Liver (tissue), 9 donors: Measurements from ENCODE around the gene CAB39. TPM values are rescaled to one million over a fixed set of nuclear protein-coding genes. Genes with fewer than 3 reads are reported as not detected.

Source experiments
- DNase-seq: peaks from one replicate; pipeline ENCODE4 v3.0.0-alpha.2; 2017; ENCODE audit warnings: low spot score
- H3K27ac ChIP-seq, 2 donors: one replicate each; pipeline ENCODE4 v1.7.0; 2013; ENCODE audit warnings: inconsistent platforms in 2 of 2, low read length in 2 of 2, control low read depth in 1 of 2, low read depth in 1 of 2, mild to moderate bottlenecking in 1 of 2
- H3K27me3 ChIP-seq, 4 donors: one replicate each; pipeline versions ENCODE4 v1.6.1 to v1.7.0; 2013; ENCODE audit warnings: low read length in 3 of 4, inconsistent platforms in 1 of 4, mild to moderate bottlenecking in 1 of 4, moderate library complexity in 1 of 4; ENCODE audit not compliant: control insufficient read depth in 4 of 4, insufficient read depth in 4 of 4
- H3K36me3 ChIP-seq, 4 donors: one replicate each; pipeline versions ENCODE4 v1.6.1 to v1.7.0; 2013; ENCODE audit warnings: low read length in 3 of 4, mild to moderate bottlenecking in 3 of 4, low read depth in 1 of 4, moderate library complexity in 1 of 4; ENCODE audit not compliant: control insufficient read depth in 4 of 4, insufficient read depth in 3 of 4
- H3K4me1 ChIP-seq, 4 donors: one replicate each; pipeline versions ENCODE4 v1.6.1 to v1.7.0; 2013; ENCODE audit warnings: low read length in 3 of 4, mild to moderate bottlenecking in 3 of 4, moderate library complexity in 1 of 4; ENCODE audit not compliant: control insufficient read depth in 4 of 4, insufficient read depth in 4 of 4
- H3K4me3 ChIP-seq, 3 donors: one replicate each; pipeline versions ENCODE4 v1.6.1 to v1.7.0; 2013; ENCODE audit warnings: low read length in 3 of 3, control low read depth in 1 of 3, low read depth in 1 of 3, mild to moderate bottlenecking in 1 of 3
- H3K9ac ChIP-seq, 2 donors: one replicate each; pipeline ENCODE4 v1.7.0; 2013; ENCODE audit warnings: low read length in 2 of 2, mild to moderate bottlenecking in 2 of 2, moderate library complexity in 2 of 2, control low read depth in 1 of 2, low read depth in 1 of 2
- H3K9me3 ChIP-seq, 4 donors: one replicate each; pipeline versions ENCODE4 v1.6.1 to v1.7.0; 2013; ENCODE audit warnings: low read length in 3 of 4; ENCODE audit not compliant: control insufficient read depth in 4 of 4
- CTCF ChIP-seq: fragments of 150-350 bp; IDR thresholded peaks from 2 replicates; pipeline ENCODE4 v1.5.1; 2017; ENCODE audit warnings: improper control_type of control experiment, low read depth, low read length; ENCODE audit not compliant: missing input control
- EGR1 ChIP-seq, 2 donors: IDR thresholded peaks; 2 replicates each; pipeline ENCODE4 v1.6.1; 2016 to 2018; ENCODE audit warnings: antibody characterized with exemption in 2 of 2, low read depth in 2 of 2
- FOXA1 ChIP-seq: IDR thresholded peaks from 2 replicates; pipeline ENCODE4 v1.6.1; 2016; ENCODE audit warnings: antibody characterized with exemption
- FOXA2 ChIP-seq: IDR thresholded peaks from 2 replicates; pipeline ENCODE4 v1.6.1; 2016; ENCODE audit warnings: antibody characterized with exemption
- GABPA ChIP-seq, 2 donors: IDR thresholded peaks in 1 of 2; conservative IDR thresholded peaks in 1 of 2; 2 replicates each; pipeline ENCODE4 v1.6.1; 2016; ENCODE audit warnings: antibody characterized with exemption in 2 of 2, mild to moderate bottlenecking in 1 of 2, moderate library complexity in 1 of 2
- HNF4A ChIP-seq, 2 donors: conservative IDR thresholded peaks; 2 replicates each; pipeline ENCODE4 v1.6.1; 2016; ENCODE audit warnings: antibody characterized with exemption in 2 of 2, mild to moderate bottlenecking in 2 of 2
- JUND ChIP-seq, 2 donors: IDR thresholded peaks; 2 replicates each; pipeline ENCODE4 v1.6.1; 2016; ENCODE audit warnings: antibody characterized with exemption in 2 of 2
- MAX ChIP-seq: IDR thresholded peaks from 2 replicates; pipeline ENCODE4 v1.6.1; 2016; ENCODE audit warnings: antibody characterized with exemption
- NR2F2 ChIP-seq: IDR thresholded peaks from 2 replicates; pipeline ENCODE4 v1.6.1; 2016; ENCODE audit warnings: antibody characterized with exemption
- REST ChIP-seq: IDR thresholded peaks from 2 replicates; pipeline ENCODE4 v1.6.1; 2016; ENCODE audit warnings: antibody characterized with exemption, mild to moderate bottlenecking
- RXRA ChIP-seq, 2 donors: IDR thresholded peaks; 2 replicates each; pipeline ENCODE4 v1.6.1; 2017 to 2018; ENCODE audit warnings: antibody characterized with exemption in 2 of 2, mild to moderate bottlenecking in 1 of 2
- SP1 ChIP-seq: IDR thresholded peaks from 2 replicates; pipeline ENCODE4 v1.6.1; 2018; ENCODE audit warnings: antibody characterized with exemption, mild to moderate bottlenecking
- WGBS: extraction: QIAGEN DNeasy Blood & Tissue Kit; methylation state at CpG from one replicate; pipeline ENCODE4 v1.1.7; 2013; 5-methylcytosine and 5-hydroxymethylcytosine counted together
- polyA plus RNA-seq, 2 donors: library from polyadenylated mRNA; stranded (reverse) in 1 of 2; unstranded in 1 of 2; fragments of 200-250 nt in 1 of 2; fragments of >200 nt in 1 of 2; fragmentation: Nextera tagmentation in 1 of 2; extraction: Ambion mirVana in 1 of 2; gene quantifications; one replicate each; pipeline versions ENCODE4 v1.2.1 to v1.2.3, GENCODE V29; 2013 to 2015
- total RNA-seq, 2 donors: library from RNA; depleted of rRNA; stranded (reverse); fragments of >200 nt; gene quantifications; one replicate each; pipeline ENCODE4 v1.2.3, GENCODE V29; 2014
- donor health status: healthy.
- donor health status: healthy.
- donor health status: healthy.
- donor health status: healthy.
- donor health status: healthy.

The CAB39 gene
- total and polyA plus RNA-seq, 4 donors: 9.2 to 39.8 (median 26.5) TPM

- H3K4me3 ChIP-seq: peak overlapping the region in 1 of 3 donors; percentile 12
- TF ChIP-seq SP1: no peak
- no peak for TF ChIP-seq REST
- no peak for TF ChIP-seq EGR1 (IDR thresholded peaks at IDR 0.05; ENCODE audit: low read depth in 2 of 2)
- no peak for TF ChIP-seq CTCF
- TF ChIP-seq MAX: no peak
- peaks cover 0 to 6% (median 2%) of the 10 kb centered on the region in 4 donors for H3K9me3 ChIP-seq
- no peak overlapping the region for H3K9ac ChIP-seq
- H3K27ac ChIP-seq: no peak overlapping the region
- 96% methylated on average over 3 of the region's 3 CpGs for WGBS
- H3K27me3 ChIP-seq: no peaks in the 10 kb centered on the region
- DNase-seq: no peak
- H3K36me3 ChIP-seq: peaks cover 2 to 11% (median 6%) of the 10 kb centered on the region in 4 donors
- no peaks in the 10 kb centered on the region for H3K4me1 ChIP-seq
These were observed 76.0 kb downstream of the CAB39 start for GRCh38 chr2:230788554-230789175.

- Histone ChIP-seq H3K9me3 (peaks cover 0 to 6% (median 2%) of the 10 kb centered on the region in 4 donors), H3K36me3 (peaks cover 3 to 8% (median 5%) of the 10 kb centered on the region in 4 donors), H3K9ac (no peak overlapping the region), H3K4me1 (peaks cover 0 to 4% (median 2%) of the 10 kb centered on the region in 4 donors), H3K27me3 (no peaks in the 10 kb centered on the region), H3K4me3 (no peak overlapping the region), H3K27ac (no peak overlapping the region)
- DNase-seq: no peak
- TF ChIP-seq MAX (no peak), FOXA1 (no peak), JUND (IDR thresholded peaks at IDR 0.05) (no peak)
- 92% methylated on average over 1 of the region's 1 CpG for WGBS
These were observed 78.3 kb downstream of the CAB39 start for GRCh38 chr2:230790981-230791380.

- DNase-seq: no peak
- Histone ChIP-seq H3K9ac (no peak overlapping the region), H3K4me1 (peaks cover 0 to 4% (median 2%) of the 10 kb centered on the region in 4 donors), H3K27me3 (no peaks in the 10 kb centered on the region), H3K4me3 (no peak overlapping the region), H3K9me3 (peaks cover 0 to 2% (median under 1%) of the 10 kb centered on the region in 4 donors), H3K27ac (peak overlapping the region in 1 of 2 donors; percentile 21), H3K36me3 (peaks cover 4 to 8% (median 5%) of the 10 kb centered on the region in 4 donors)
- WGBS: 81% methylated on average over 8 of the region's 8 CpGs
- TF ChIP-seq JUND (IDR thresholded peaks at IDR 0.05) (peak; percentile 23 to 66), EGR1 (IDR thresholded peaks at IDR 0.05; ENCODE audit: low read depth in 2 of 2) (no peak), HNF4A (conservative IDR thresholded peaks at IDR 0.05) (no peak), REST (no peak), FOXA2 (no peak), GABPA (IDR thresholded peaks at IDR 0.05 in 1 of 2, conservative IDR thresholded peaks at IDR 0.05 in 1 of 2) (no peak), NR2F2 (peak; percentile 46), RXRA (IDR thresholded peaks at IDR 0.05) (peak in 1 of 2 donors; percentile 14)
These were observed 81.1 kb downstream of the CAB39 start for GRCh38 chr2:230793572-230794359.
